Measurements from ENCODE around the gene RAB20. TPM values are rescaled to one million over a fixed set of nuclear protein-coding genes. Genes with fewer than 3 reads are reported as not detected.

The RAB20 gene
- polyA plus RNA-seq, 6 donors from 2014 or later: 0.74 to 3.4 (median 2.0) TPM; not detected in 1

- ATAC-seq (ENCODE audit: low read depth in 2 of 2): no peak
- Mint-ChIP-seq H3K36me3 (peaks cover 0 to 6% of the 10 kb centered on the region in 2 donors), H3K9me3 (peaks cover 0 to 7% (median 5%) of the 10 kb centered on the region in 7 donors), H3K4me3 (peak overlapping the region in 1 of 8 donors; percentile 26), H3K4me1 (peaks cover 15 to 29% (median 26%) of the 10 kb centered on the region in 3 donors), H3K27me3 (no peaks in the 10 kb centered on the region), H3K27ac (peak overlapping the region in 3 of 6 donors; percentile 5 to 89 (median 81))
- DNase-seq: no peak
Measured at GRCh38 chr13:110557082-110557481, 4.4 kb downstream of the RAB20 start.

DNA sequence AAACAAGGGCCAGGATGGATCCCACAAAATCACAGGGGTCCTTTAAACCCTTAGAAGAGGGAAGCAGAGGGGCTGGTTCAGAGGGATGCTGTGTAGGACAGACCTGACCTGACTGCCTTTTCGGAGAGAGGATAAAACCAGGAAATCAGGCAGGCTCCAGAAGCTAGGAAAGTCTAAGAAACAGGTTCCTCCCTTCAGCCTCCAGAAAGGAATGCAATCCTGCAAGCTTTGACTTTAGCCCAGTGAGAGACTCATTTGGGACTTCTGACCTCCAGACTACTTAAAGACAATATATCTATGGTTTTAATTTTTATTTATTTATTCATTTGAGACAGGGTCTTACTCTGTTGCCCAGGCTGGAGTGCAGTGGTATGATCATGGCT lies 5.3 kb downstream of the RAB20 start:
- H3K27ac Mint-ChIP-seq: peak overlapping the region in 4 of 6 donors; percentile 27 to 63 (median 45)
- DNase-seq (no peak), ATAC-seq (ENCODE audit: low read depth in 2 of 2) (no peak)
- no peaks in the 10 kb centered on the region for H3K27me3 Mint-ChIP-seq
- no peak overlapping the region for H3K4me3 Mint-ChIP-seq
- H3K4me1 Mint-ChIP-seq: peaks cover 12 to 26% (median 22%) of the 10 kb centered on the region in 3 donors
- peaks cover 0 to 7% (median 5%) of the 10 kb centered on the region in 7 donors for H3K9me3 Mint-ChIP-seq
- H3K36me3 Mint-ChIP-seq: peaks cover 0 to 6% of the 10 kb centered on the region in 2 donors

DNA sequence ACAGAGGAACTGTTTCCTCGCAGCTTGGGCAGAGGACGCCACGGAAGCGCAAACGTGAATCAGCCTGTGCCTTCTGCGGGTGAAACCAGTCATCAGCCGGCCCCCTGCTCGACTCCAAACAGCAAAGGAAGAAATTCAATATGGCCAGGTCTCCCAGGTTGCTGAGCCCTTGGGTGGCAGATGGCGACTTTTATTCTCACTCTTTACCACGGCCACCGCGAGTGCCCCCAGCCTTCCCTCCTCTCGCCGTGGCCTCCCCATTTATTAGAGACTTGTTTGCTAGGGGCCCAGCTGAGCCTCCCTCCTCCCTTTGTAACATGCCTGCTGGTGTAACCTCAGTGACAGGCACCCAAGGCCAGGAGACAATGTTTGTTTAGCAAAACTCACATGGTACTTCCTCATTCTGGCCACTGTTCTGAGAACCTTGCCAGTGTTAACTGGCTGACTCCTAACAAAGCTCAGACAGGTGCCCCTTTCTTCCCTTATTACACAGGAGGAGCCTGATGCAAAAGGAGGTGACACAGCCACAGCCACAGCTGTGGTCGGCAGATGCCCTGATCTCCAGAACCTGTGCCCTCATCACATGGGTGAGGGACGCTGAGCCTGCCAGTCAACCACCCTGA lies 5.8 kb downstream of the RAB20 start:
- peaks cover 0 to 7% (median 5%) of the 10 kb centered on the region in 7 donors for H3K9me3 Mint-ChIP-seq
- peaks cover 0 to 6% of the 10 kb centered on the region in 2 donors for H3K36me3 Mint-ChIP-seq
- H3K4me1 Mint-ChIP-seq: peaks cover 10 to 23% (median 17%) of the 10 kb centered on the region in 3 donors
- ATAC-seq (ENCODE audit: low read depth in 2 of 2) (peak; percentile 71 to 74), DNase-seq (peak; percentile 19)
- H3K27ac Mint-ChIP-seq: peak overlapping the region in 5 of 6 donors; percentile 13 to 63 (median 32)
- H3K27me3 Mint-ChIP-seq: no peaks in the 10 kb centered on the region
- H3K4me3 Mint-ChIP-seq: no peak overlapping the region

DNA sequence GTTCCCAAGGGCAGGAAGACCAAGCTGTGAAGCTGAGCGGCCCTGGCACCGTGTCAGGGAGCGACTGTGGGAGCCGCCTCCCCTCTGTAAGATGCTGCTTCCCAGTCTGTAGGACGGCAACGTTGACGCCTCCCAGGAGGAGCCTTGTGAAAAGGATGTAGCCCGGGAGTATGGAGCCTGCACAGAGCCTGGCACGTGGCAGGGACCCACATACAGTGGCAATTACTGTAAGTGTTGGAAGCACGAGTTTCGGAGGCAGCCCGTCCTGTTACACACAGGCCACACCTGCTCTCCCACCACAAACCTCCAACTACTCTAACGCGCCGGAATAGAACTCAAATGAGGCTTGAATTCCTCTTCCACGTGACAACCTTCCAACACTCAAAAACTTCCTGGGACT lies 6.6 kb downstream of the RAB20 start:
- Mint-ChIP-seq H3K27me3 (no peaks in the 10 kb centered on the region), H3K27ac (peak overlapping the region in 2 of 6 donors; percentile 40 to 57)
- no peak for ATAC-seq (ENCODE audit: low read depth in 2 of 2)

GRCh38 chr13:110554227-110554836 lies 7.2 kb downstream of the RAB20 start:
- ATAC-seq (ENCODE audit: low read depth in 2 of 2) (no peak), DNase-seq (no peak)
- Mint-ChIP-seq H3K27me3 (no peaks in the 10 kb centered on the region), H3K36me3 (peaks cover 0 to 6% of the 10 kb centered on the region in 2 donors), H3K27ac (no peak overlapping the region), H3K4me3 (no peak overlapping the region), H3K9me3 (peaks cover 0 to 7% (median 5%) of the 10 kb centered on the region in 7 donors), H3K4me1 (peaks cover 6 to 16% (median 13%) of the 10 kb centered on the region in 3 donors)

More for the DNA sequence above, 6.6 kb downstream of the RAB20 start:
- peaks cover 0 to 6% of the 10 kb centered on the region in 2 donors for H3K36me3 Mint-ChIP-seq
- peaks cover 6 to 18% (median 13%) of the 10 kb centered on the region in 3 donors for H3K4me1 Mint-ChIP-seq
- no peak for DNase-seq
- H3K4me3 Mint-ChIP-seq: no peak overlapping the region
- peaks cover 0 to 7% (median 5%) of the 10 kb centered on the region in 7 donors for H3K9me3 Mint-ChIP-seq

DNA sequence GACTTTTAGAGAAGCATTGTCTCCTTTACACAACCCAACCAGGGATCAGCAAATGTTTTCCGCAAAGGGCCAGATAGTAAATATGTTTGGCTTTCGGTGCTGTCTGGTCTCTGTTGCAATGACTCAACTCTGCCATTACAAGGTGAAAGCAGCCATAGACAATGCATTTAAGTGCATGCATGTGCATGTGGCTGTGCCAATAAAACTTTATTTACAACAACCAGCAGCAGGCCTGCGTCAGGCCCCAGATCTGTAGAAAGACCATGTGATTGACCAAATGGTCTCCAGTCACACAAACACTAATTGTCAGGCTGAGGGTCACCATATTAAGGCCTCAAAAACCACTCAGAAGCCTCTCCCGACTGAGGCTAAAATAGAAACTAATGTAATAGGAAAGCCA lies 8.1 kb downstream of the RAB20 start:
- Mint-ChIP-seq H3K4me3 (no peak overlapping the region), H3K4me1 (peaks cover 6 to 16% (median 13%) of the 10 kb centered on the region in 3 donors), H3K36me3 (peaks cover 0 to 6% of the 10 kb centered on the region in 2 donors), H3K27me3 (no peaks in the 10 kb centered on the region), H3K27ac (no peak overlapping the region), H3K9me3 (peaks cover 0 to 6% (median 5%) of the 10 kb centered on the region in 7 donors)
- DNase-seq (no peak), ATAC-seq (ENCODE audit: low read depth in 2 of 2) (no peak)

- Mint-ChIP-seq H3K27ac (no peak overlapping the region), H3K9me3 (peaks cover 0 to 6% (median 5%) of the 10 kb centered on the region in 7 donors), H3K27me3 (no peaks in the 10 kb centered on the region), H3K36me3 (peaks cover 0 to 6% of the 10 kb centered on the region in 2 donors), H3K4me1 (peaks cover 6 to 16% (median 13%) of the 10 kb centered on the region in 3 donors), H3K4me3 (no peak overlapping the region)
- DNase-seq (no peak), ATAC-seq (ENCODE audit: low read depth in 2 of 2) (no peak)
Measured at GRCh38 chr13:110552767-110553166, 8.8 kb downstream of the RAB20 start.

- Mint-ChIP-seq H3K36me3 (no peaks in the 10 kb centered on the region), H3K9me3 (peaks cover 0 to 3% (median 0%) of the 10 kb centered on the region in 7 donors), H3K4me3 (no peak overlapping the region), H3K27ac (peak overlapping the region in 1 of 6 donors; percentile 71), H3K27me3 (no peaks in the 10 kb centered on the region), H3K4me1 (peaks cover 6 to 13% (median 11%) of the 10 kb centered on the region in 3 donors)
- DNase-seq: no peak
- no peak for ATAC-seq (ENCODE audit: low read depth in 2 of 2)
Measured at GRCh38 chr13:110551284-110551683, 10.2 kb downstream of the RAB20 start.

GRCh38 chr13:110549795-110550160 lies 11.7 kb downstream of the RAB20 start:
- no peak overlapping the region for H3K4me3 Mint-ChIP-seq
- H3K27me3 Mint-ChIP-seq: no peaks in the 10 kb centered on the region
- ATAC-seq (ENCODE audit: low read depth in 2 of 2) (no peak), DNase-seq (no peak)
- peaks cover 0 to 5% of the 10 kb centered on the region in 2 donors for H3K36me3 Mint-ChIP-seq
- no peaks in the 10 kb centered on the region for H3K4me1 Mint-ChIP-seq
- peaks cover 0 to 8% (median 2%) of the 10 kb centered on the region in 7 donors for H3K9me3 Mint-ChIP-seq
- peak overlapping the region in 3 of 6 donors; percentile 43 to 67 (median 54) for H3K27ac Mint-ChIP-seq

DNA sequence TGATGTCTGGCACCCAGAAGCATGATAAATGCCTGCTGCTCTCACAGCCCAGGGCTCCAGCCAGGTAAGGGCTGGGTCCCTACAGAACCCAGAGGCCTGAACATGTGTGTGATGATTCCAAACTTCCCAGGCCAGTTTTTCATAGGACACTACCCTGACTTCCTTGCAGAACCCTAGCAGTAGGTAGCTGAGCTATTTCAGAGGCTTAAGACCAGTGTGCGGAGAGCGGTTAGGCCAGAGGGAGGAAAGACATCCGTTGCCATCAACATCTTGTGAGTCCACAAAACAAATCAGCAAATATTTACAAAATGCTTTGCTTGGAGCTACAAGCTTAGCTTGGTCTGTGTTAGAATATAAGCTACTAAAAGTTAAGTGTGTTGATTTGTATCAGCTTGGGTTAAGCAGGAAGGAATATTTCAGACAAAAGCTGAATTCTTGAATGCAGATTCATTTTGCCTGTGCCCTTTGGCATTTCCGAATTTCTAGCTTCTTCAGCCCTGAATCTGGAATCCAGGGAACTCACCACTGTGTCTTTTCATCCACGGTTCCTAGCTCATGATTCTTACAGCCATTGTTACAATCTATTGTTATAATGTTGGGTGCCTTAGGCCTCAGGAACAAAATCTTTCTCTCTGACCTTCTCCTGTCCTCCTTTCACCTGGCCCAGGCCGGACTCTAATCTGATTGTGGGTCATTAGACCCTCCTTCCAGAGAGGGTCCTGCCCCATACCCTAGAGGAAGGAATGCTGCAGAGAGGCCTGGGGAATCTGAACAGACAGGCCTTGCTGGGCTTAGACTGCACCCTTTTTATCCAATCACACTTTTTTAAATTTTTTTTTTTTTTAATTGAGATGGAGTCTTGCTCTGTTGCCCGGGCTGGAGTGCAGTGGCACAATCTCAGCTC lies 12.4 kb downstream of the RAB20 start:
- Mint-ChIP-seq H3K27ac (peak overlapping the region in 1 of 6 donors; percentile 32), H3K9me3 (peaks cover 0 to 14% (median 3%) of the 10 kb centered on the region in 7 donors), H3K4me1 (no peaks in the 10 kb centered on the region), H3K36me3 (peaks cover 0 to 5% of the 10 kb centered on the region in 2 donors), H3K27me3 (no peaks in the 10 kb centered on the region), H3K4me3 (no peak overlapping the region)
- ATAC-seq (ENCODE audit: low read depth in 2 of 2) (no peak), DNase-seq (no peak)

GRCh38 chr13:110546926-110547325 lies 14.6 kb downstream of the RAB20 start:
- Mint-ChIP-seq H3K36me3 (peaks cover 0 to 5% of the 10 kb centered on the region in 2 donors), H3K4me3 (no peak overlapping the region), H3K27ac (no peak overlapping the region), H3K9me3 (peaks cover 0 to 15% (median 3%) of the 10 kb centered on the region in 7 donors), H3K4me1 (no peaks in the 10 kb centered on the region), H3K27me3 (no peaks in the 10 kb centered on the region)
- ATAC-seq (ENCODE audit: low read depth in 2 of 2) (no peak), DNase-seq (no peak)

DNA sequence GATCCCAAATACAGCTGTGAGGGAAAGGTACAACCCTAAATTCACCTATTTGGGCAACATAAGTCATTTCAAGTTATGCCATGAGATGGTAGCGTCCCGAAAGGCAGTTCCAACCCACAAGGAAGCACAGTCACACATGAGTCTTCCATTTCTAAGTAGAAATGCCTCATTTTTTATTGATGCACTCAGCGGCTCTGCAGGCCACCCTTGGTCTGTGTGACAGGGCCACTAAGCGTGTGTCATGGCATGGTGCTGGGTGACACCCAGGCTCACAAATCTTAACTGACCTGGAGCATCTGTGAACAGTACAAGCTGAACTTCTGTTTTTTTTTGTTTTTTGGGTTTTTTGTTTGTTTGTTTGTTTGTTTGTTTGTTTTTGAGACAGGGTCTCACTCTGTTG lies 15.1 kb downstream of the RAB20 start:
- Mint-ChIP-seq H3K4me1 (no peaks in the 10 kb centered on the region), H3K9me3 (peaks cover 0 to 15% (median 3%) of the 10 kb centered on the region in 7 donors), H3K36me3 (peaks cover 0 to 5% of the 10 kb centered on the region in 2 donors), H3K27ac (no peak overlapping the region), H3K27me3 (no peaks in the 10 kb centered on the region), H3K4me3 (no peak overlapping the region)
- DNase-seq: no peak
- ATAC-seq (ENCODE audit: low read depth in 2 of 2): no peak

DNA sequence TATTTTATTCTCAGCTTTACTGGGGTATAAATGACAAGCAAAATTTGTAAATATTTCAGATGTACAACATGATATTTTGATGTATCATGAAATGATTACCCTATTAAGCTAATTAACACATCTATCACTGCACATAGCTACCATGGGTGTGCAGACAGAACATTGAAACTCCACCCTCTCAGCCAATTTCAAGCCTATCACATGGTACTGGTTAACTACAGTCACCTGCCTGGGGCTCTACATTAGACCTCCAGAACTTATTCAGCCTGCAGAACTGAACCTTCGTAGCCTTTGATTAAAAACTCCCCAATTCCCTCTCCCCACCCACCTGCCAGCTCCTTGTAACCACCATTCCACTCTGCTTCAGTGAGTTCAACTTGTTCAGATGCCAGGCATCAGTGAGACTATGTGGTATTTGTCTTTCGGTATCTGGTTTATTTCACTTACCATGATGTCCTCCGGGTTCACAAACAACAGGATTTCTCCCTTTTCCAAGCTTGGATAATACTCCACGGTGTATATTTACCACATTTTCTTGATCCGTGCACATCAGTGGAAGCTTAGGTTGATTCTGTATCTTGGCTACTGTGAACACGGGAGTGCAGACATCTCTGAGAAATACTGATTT lies 19.2 kb downstream of the RAB20 start:
- Mint-ChIP-seq H3K4me3 (no peak overlapping the region), H3K27me3 (no peaks in the 10 kb centered on the region), H3K4me1 (peaks cover 12 to 17% (median 12%) of the 10 kb centered on the region in 3 donors), H3K9me3 (peaks cover 0 to 15% (median 3%) of the 10 kb centered on the region in 7 donors), H3K36me3 (peaks cover 0 to 5% of the 10 kb centered on the region in 2 donors), H3K27ac (no peak overlapping the region)
- DNase-seq: no peak
- no peak for ATAC-seq (ENCODE audit: low read depth in 2 of 2)

All from naive B cell (primary cell).